ENCODE data around the gene SLC6A7.

SLC6A7 gene

GRCh38 chr5:150175076-150175475 lies 14.8 kb upstream of the SLC6A7 start:
- Histone ChIP-seq H3F3A (ENCODE audit: control insufficient read depth, insufficient read depth) (no peaks in the 10 kb centered on the region), H3K27me3 (ENCODE audit: control insufficient read depth, low read length) (no peaks in the 10 kb centered on the region), H3K36me3 (ENCODE audit: control insufficient read depth, low read length) (no peaks in the 10 kb centered on the region), H3K79me2 (ENCODE audit: control insufficient read depth, low read length) (no peaks in the 10 kb centered on the region), H3K4me3 (ENCODE audit: low read length) (no peak overlapping the region), H3K27ac (ENCODE audit: low read depth, low read length) (no peak overlapping the region), H3K4me1 (ENCODE audit: control insufficient read depth, low read length) (no peaks in the 10 kb centered on the region), H3K9me3 (ENCODE audit: control insufficient read depth, insufficient read depth, low read length) (no peaks in the 10 kb centered on the region), H3K4me2 (ENCODE audit: low read length) (no peak overlapping the region), H3K9me2 (replicated peaks; ENCODE audit: control insufficient read depth, low read length) (no peaks in the 10 kb centered on the region), H4K20me1 (ENCODE audit: control insufficient read depth, insufficient read depth, low read depth, low read length) (no peaks in the 10 kb centered on the region; the same call in 1 of the 2 replicates)
- TF ChIP-seq EZH2phosphoT487 (IDR thresholded peaks at IDR 0.05; ENCODE audit: borderline replicate concordance, low read length) (no peak), CTCF (IDR thresholded peaks at IDR 0.05; ENCODE audit: low read depth, low read length, poor library complexity, severe bottlenecking) (no peak)

GRCh38 chr5:150175536-150175935 lies 14.3 kb upstream of the SLC6A7 start:
- no peaks in the 10 kb centered on the region for H3K79me2 ChIP-seq (ENCODE audit: control insufficient read depth, low read length)
- H3K4me2 ChIP-seq (ENCODE audit: low read length) = no peak overlapping the region
- peak; percentile 59 for TF ChIP-seq CTCF (IDR thresholded peaks at IDR 0.05; ENCODE audit: low read depth, low read length, poor library complexity, severe bottlenecking)
- TF ChIP-seq EZH2phosphoT487 (IDR thresholded peaks at IDR 0.05; ENCODE audit: borderline replicate concordance, low read length) = no peak
- no peaks in the 10 kb centered on the region for H3K9me2 ChIP-seq (replicated peaks; ENCODE audit: control insufficient read depth, low read length)
- H4K20me1 ChIP-seq (ENCODE audit: control insufficient read depth, insufficient read depth, low read depth, low read length) = no peaks in the 10 kb centered on the region; the same call in 1 of the 2 replicates
- H3K4me3 ChIP-seq (ENCODE audit: low read length) = no peak overlapping the region
- no peaks in the 10 kb centered on the region for H3F3A ChIP-seq (ENCODE audit: control insufficient read depth, insufficient read depth)
- H3K9me3 ChIP-seq (ENCODE audit: control insufficient read depth, insufficient read depth, low read length) = no peaks in the 10 kb centered on the region
- no peaks in the 10 kb centered on the region for H3K36me3 ChIP-seq (ENCODE audit: control insufficient read depth, low read length)
- no peaks in the 10 kb centered on the region for H3K27me3 ChIP-seq (ENCODE audit: control insufficient read depth, low read length)
- no peak overlapping the region for H3K27ac ChIP-seq (ENCODE audit: low read depth, low read length)
- no peaks in the 10 kb centered on the region for H3K4me1 ChIP-seq (ENCODE audit: control insufficient read depth, low read length)

GRCh38 chr5:150176745-150177477 lies 13.0 kb upstream of the SLC6A7 start:
- Histone ChIP-seq H3F3A (ENCODE audit: control insufficient read depth, insufficient read depth) (no peaks in the 10 kb centered on the region), H3K4me3 (ENCODE audit: low read length) (no peak overlapping the region), H3K9me3 (ENCODE audit: control insufficient read depth, insufficient read depth, low read length) (no peaks in the 10 kb centered on the region), H3K27me3 (ENCODE audit: control insufficient read depth, low read length) (no peaks in the 10 kb centered on the region), H4K20me1 (ENCODE audit: control insufficient read depth, insufficient read depth, low read depth, low read length) (no peaks in the 10 kb centered on the region; the same call in 1 of the 2 replicates), H3K27ac (ENCODE audit: low read depth, low read length) (no peak overlapping the region), H3K4me1 (ENCODE audit: control insufficient read depth, low read length) (no peaks in the 10 kb centered on the region), H3K36me3 (ENCODE audit: control insufficient read depth, low read length) (no peaks in the 10 kb centered on the region), H3K4me2 (ENCODE audit: low read length) (no peak overlapping the region), H3K79me2 (ENCODE audit: control insufficient read depth, low read length) (no peaks in the 10 kb centered on the region), H3K9me2 (replicated peaks; ENCODE audit: control insufficient read depth, low read length) (no peaks in the 10 kb centered on the region)
- no peak for TF ChIP-seq CTCF (IDR thresholded peaks at IDR 0.05; ENCODE audit: low read depth, low read length, poor library complexity, severe bottlenecking)
- TF ChIP-seq EZH2phosphoT487 (IDR thresholded peaks at IDR 0.05; ENCODE audit: borderline replicate concordance, low read length) = no peak

All from DOHH2 (cell line).